SU-DHL-6 (cell line): ENCODE measurements around the gene USP46.

Source experiments
- H2AFZ ChIP-seq: fragments of 200-600 bp; sonication (generic); 2 replicates; pipeline ENCODE4 v1.6.1; 2014; ENCODE audit warnings: low read depth, mild to moderate bottlenecking, moderate library complexity, mixed read lengths, antibody characterized with exemption, low read length; ENCODE audit not compliant: severe bottlenecking
- H3F3A ChIP-seq: fragments of 200-600 bp; shearing (Covaris generic); 2 replicates; pipeline ENCODE4 v1.6.0; 2016; ENCODE audit warnings: antibody characterized with exemption, mild to moderate bottlenecking; ENCODE audit not compliant: insufficient read depth
- H3K27ac ChIP-seq: fragments of 200-600 bp; sonication (generic); 2 replicates; pipeline ENCODE4 v1.5.1; 2016; ENCODE audit warnings: low read depth, mild to moderate bottlenecking, low read length, moderate library complexity, mixed read lengths
- H3K27me3 ChIP-seq: fragments of 200-600 bp; sonication (generic), shearing (Covaris generic); 2 replicates; pipeline ENCODE4 v1.6.0; 2014; ENCODE audit warnings: mild to moderate bottlenecking, low read length
- H3K36me3 ChIP-seq: fragments of 200-600 bp; sonication (generic); 2 replicates; pipeline ENCODE4 v1.6.1; 2014; ENCODE audit warnings: mild to moderate bottlenecking, low read length, mixed read lengths
- H3K4me2 ChIP-seq: fragments of 300-600, 200-600 bp; shearing (Covaris generic), sonication (generic); 2 replicates; pipeline ENCODE4 v1.6.0; 2014; ENCODE audit warnings: low read length, low read depth, mild to moderate bottlenecking; ENCODE audit not compliant: poor library complexity, severe bottlenecking
- H3K4me3 ChIP-seq: fragments of 200-600 bp; sonication (generic); 2 replicates; pipeline ENCODE4 v1.5.1; 2014; ENCODE audit warnings: antibody characterized with exemption, low read length, mild to moderate bottlenecking, mixed read lengths; ENCODE audit not compliant: insufficient read depth, poor library complexity, severe bottlenecking
- H3K79me2 ChIP-seq: fragments of 200-600 bp; sonication (generic); 2 replicates; pipeline ENCODE4 v1.6.1; 2014; ENCODE audit warnings: mild to moderate bottlenecking, low read length, moderate library complexity; ENCODE audit not compliant: insufficient read depth
- H3K9ac ChIP-seq: fragments of 200-600 bp; sonication (generic); 2 replicates; pipeline ENCODE4 v1.7.0; 2014; ENCODE audit warnings: mild to moderate bottlenecking, low read length
- H3K9me2 ChIP-seq: fragments of 200-600 bp; sonication (generic); replicated peaks from 2 replicates; pipeline ENCODE4 v1.6.1; 2014; ENCODE audit warnings: low read length; ENCODE audit not compliant: insufficient read depth
- H3K9me3 ChIP-seq: fragments of 200-600 bp; sonication (generic); 2 replicates; pipeline ENCODE4 v1.6.1; 2014; ENCODE audit warnings: low read length, mixed read lengths; ENCODE audit not compliant: insufficient read depth
- H4K20me1 ChIP-seq: fragments of 200-600 bp; sonication (generic); 2 replicates; pipeline ENCODE4 v1.6.1; 2014; ENCODE audit warnings: low read depth, mild to moderate bottlenecking, antibody characterized with exemption, low read length, moderate library complexity, mixed read lengths
- EZH2phosphoT487 ChIP-seq: fragments of 200-600 bp; sonication (generic), shearing (Covaris generic); conservative IDR thresholded peaks from 2 replicates; pipeline ENCODE4 v1.6.1; 2018; ENCODE audit warnings: mild to moderate bottlenecking, antibody characterized with exemption, low read length, moderate library complexity, mixed read lengths
- TF ChIP-seq, protein P1 (sequence below): fragments of 200-600 bp; sonication (generic); IDR thresholded peaks from one replicate; pipeline ENCODE4 v1.5.1; 2017; ENCODE audit warnings: antibody characterized with exemption, mild to moderate bottlenecking, low read length, moderate library complexity; ENCODE audit not compliant: insufficient read depth, poor library complexity, severe bottlenecking

The USP46 gene

DNA sequence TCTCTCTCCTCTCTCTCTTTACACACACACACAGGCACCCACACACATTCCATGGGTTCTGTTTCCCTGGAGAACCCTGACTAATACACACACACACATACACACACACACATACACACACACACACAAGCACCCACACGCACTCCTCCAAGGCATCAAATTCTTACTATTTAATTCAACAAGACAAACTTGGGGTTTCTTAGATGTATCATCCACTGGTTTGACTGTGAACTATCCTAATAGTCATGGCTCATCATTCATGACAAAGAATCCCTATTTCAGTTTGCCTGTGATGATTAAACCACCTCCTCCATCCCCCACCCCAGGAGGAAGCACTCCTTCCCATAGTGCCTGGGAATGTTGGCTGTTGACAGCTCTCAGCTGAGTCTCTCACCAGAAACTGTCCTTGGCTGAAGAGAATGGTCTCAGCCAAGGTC, 98.2 kb downstream of the USP46 start:
- TF ChIP-seq EZH2phosphoT487 = no peak
- TF ChIP-seq, protein P1, sequence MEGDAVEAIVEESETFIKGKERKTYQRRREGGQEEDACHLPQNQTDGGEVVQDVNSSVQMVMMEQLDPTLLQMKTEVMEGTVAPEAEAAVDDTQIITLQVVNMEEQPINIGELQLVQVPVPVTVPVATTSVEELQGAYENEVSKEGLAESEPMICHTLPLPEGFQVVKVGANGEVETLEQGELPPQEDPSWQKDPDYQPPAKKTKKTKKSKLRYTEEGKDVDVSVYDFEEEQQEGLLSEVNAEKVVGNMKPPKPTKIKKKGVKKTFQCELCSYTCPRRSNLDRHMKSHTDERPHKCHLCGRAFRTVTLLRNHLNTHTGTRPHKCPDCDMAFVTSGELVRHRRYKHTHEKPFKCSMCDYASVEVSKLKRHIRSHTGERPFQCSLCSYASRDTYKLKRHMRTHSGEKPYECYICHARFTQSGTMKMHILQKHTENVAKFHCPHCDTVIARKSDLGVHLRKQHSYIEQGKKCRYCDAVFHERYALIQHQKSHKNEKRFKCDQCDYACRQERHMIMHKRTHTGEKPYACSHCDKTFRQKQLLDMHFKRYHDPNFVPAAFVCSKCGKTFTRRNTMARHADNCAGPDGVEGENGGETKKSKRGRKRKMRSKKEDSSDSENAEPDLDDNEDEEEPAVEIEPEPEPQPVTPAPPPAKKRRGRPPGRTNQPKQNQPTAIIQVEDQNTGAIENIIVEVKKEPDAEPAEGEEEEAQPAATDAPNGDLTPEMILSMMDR = no peak
- Histone ChIP-seq H3K27me3 (no peaks in the 10 kb centered on the region), H2AFZ (no peak overlapping the region), H3K9me3 (no peaks in the 10 kb centered on the region), H3F3A (no peaks in the 10 kb centered on the region), H3K79me2 (no peaks in the 10 kb centered on the region), H3K36me3 (no peaks in the 10 kb centered on the region), H3K4me3 (no peak overlapping the region), H3K27ac (no peak overlapping the region), H3K9ac (no peak overlapping the region), H4K20me1 (no peaks in the 10 kb centered on the region), H3K4me2 (no peak overlapping the region), H3K9me2 (no peaks in the 10 kb centered on the region)

DNA sequence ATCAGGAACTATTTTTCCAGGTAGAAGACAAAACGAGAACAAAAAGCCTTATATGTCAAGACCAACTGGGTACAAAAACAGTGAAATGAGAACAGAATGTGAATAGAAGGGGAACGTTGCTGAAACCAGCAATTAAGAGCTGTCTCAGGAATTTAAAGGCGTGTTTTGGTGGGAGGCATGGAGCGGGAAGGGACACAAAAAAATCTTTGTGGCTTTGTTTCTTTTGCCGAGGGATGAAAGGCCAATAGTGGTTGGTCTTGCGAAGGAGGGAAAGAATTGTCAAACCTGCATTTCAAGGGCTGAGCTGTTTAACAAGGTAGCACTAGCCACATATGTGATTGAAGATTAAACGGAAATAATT, 103.8 kb downstream of the USP46 start:
- H3K9ac ChIP-seq = no peak overlapping the region
- no peaks in the 10 kb centered on the region for H3K9me3 ChIP-seq
- H3K27me3 ChIP-seq = no peaks in the 10 kb centered on the region
- H3F3A ChIP-seq = no peaks in the 10 kb centered on the region
- no peak overlapping the region for H3K27ac ChIP-seq
- H3K36me3 ChIP-seq = no peaks in the 10 kb centered on the region
- no peaks in the 10 kb centered on the region for H4K20me1 ChIP-seq
- no peaks in the 10 kb centered on the region for H3K9me2 ChIP-seq
- H2AFZ ChIP-seq = no peak overlapping the region
- H3K4me3 ChIP-seq = no peak overlapping the region
- TF ChIP-seq EZH2phosphoT487 = no peak
- TF ChIP-seq, protein P1 = no peak
- no peaks in the 10 kb centered on the region for H3K79me2 ChIP-seq
- no peak overlapping the region for H3K4me2 ChIP-seq

- no peak overlapping the region for H2AFZ ChIP-seq
- no peak overlapping the region for H3K9ac ChIP-seq
- no peaks in the 10 kb centered on the region for H3F3A ChIP-seq
- no peak overlapping the region for H3K4me2 ChIP-seq
- no peaks in the 10 kb centered on the region for H3K36me3 ChIP-seq
- no peaks in the 10 kb centered on the region for H3K9me3 ChIP-seq
- TF ChIP-seq EZH2phosphoT487 = no peak
- TF ChIP-seq, protein P1 = no peak
- no peaks in the 10 kb centered on the region for H3K79me2 ChIP-seq
- no peaks in the 10 kb centered on the region for H3K27me3 ChIP-seq
- no peaks in the 10 kb centered on the region for H3K9me2 ChIP-seq
- no peaks in the 10 kb centered on the region for H4K20me1 ChIP-seq
- no peak overlapping the region for H3K27ac ChIP-seq
- no peak overlapping the region for H3K4me3 ChIP-seq
Measured at GRCh38 chr4:52554612-52555355, 104.3 kb downstream of the USP46 start.
